Smooth muscle cell (in vitro differentiated cells): ENCODE measurements around the gene MRPL1. TPM values are rescaled to one million over a fixed set of nuclear protein-coding genes. Genes with fewer than 3 reads are reported as not detected.

ENCODE experiments used
- DNase-seq: peaks from one replicate; lab custom pipeline; 2025; ENCODE audit not compliant: unreplicated experiment; lab: John Stamatoyannopoulos, UW
- H2AFZ ChIP-seq: fragments of 200-600 bp; sonication (generic); 2 replicates; pipeline ENCODE4 v1.6.0; 2016; ENCODE audit warnings: antibody characterized with exemption, low read depth, mild to moderate bottlenecking
- H3F3A ChIP-seq: fragments of 200-600 bp; sonication (generic); 2 replicates; pipeline ENCODE4 v1.6.0; 2017; ENCODE audit warnings: antibody characterized with exemption, low read depth
- H3K27ac ChIP-seq: fragments of 200-600 bp; sonication (generic); 2 replicates; pipeline ENCODE4 v1.5.1; 2016; ENCODE audit warnings: low read depth, mild to moderate bottlenecking
- H3K27me3 ChIP-seq: fragments of 200-600 bp; sonication (generic); 2 replicates; pipeline ENCODE4 v1.6.1; 2016; ENCODE audit warnings: low read depth, mild to moderate bottlenecking
- H3K36me3 ChIP-seq: fragments of 200-600 bp; sonication (generic); 2 replicates; pipeline ENCODE4 v1.5.1; 2016; ENCODE audit warnings: low read depth
- H3K4me1 ChIP-seq: fragments of 200-600 bp; sonication (generic); 2 replicates; pipeline ENCODE4 v1.5.1; 2016; ENCODE audit warnings: low read depth
- H3K4me2 ChIP-seq: fragments of 200-600 bp; sonication (generic); 2 replicates; pipeline ENCODE4 v1.6.0; 2016; ENCODE audit warnings: mild to moderate bottlenecking
- H3K4me3 ChIP-seq: fragments of 200-600 bp; sonication (generic); 2 replicates; pipeline ENCODE4 v1.5.1; 2016; ENCODE audit warnings: mild to moderate bottlenecking
- H3K79me2 ChIP-seq: fragments of 200-600 bp; sonication (generic); 2 replicates; pipeline ENCODE4 v1.6.0; 2016; ENCODE audit warnings: low read depth, mild to moderate bottlenecking
- H3K9ac ChIP-seq: fragments of 200-600 bp; sonication (generic); 2 replicates; pipeline ENCODE4 v1.6.0; 2016; ENCODE audit warnings: low read depth
- H3K9me3 ChIP-seq: fragments of 200-600 bp; sonication (generic); replicated peaks from 2 replicates; pipeline ENCODE4 v1.5.1; 2016; ENCODE audit warnings: low read depth
- H4K20me1 ChIP-seq: fragments of 200-600 bp; sonication (generic); 2 replicates; pipeline ENCODE4 v1.6.0; 2016; ENCODE audit warnings: low read depth
- CTCF ChIP-seq: fragments of 200-600 bp; sonication (generic); IDR thresholded peaks from 2 replicates; pipeline ENCODE4 v1.5.1; 2017; ENCODE audit warnings: borderline replicate concordance, mild to moderate bottlenecking, antibody characterized with exemption; ENCODE audit not compliant: insufficient read depth, poor library complexity, severe bottlenecking
- WGBS: methylation state at CpG from one replicate; pipeline ENCODE4 v1.1.7; 2016; ENCODE audit warnings: low lambda C conversion rate; 5-methylcytosine and 5-hydroxymethylcytosine counted together
- polyA plus RNA-seq: library from polyadenylated mRNA; unstranded; fragments of >200 nt; fragmentation: Nextera tagmentation; extraction: Ambion mirVana; gene quantifications from 2 replicates; pipeline ENCODE4 v1.2.1, GENCODE V29; 2016
- total RNA-seq: library from RNA; depleted of rRNA; stranded (reverse); fragments of >200 nt; gene quantifications from 2 replicates; pipeline ENCODE4 v1.2.3, GENCODE V29; 2014

The MRPL1 gene
- total and polyA plus RNA-seq, 2 experiments from 2014 or later, result 20.2 to 31.6 TPM

DNA sequence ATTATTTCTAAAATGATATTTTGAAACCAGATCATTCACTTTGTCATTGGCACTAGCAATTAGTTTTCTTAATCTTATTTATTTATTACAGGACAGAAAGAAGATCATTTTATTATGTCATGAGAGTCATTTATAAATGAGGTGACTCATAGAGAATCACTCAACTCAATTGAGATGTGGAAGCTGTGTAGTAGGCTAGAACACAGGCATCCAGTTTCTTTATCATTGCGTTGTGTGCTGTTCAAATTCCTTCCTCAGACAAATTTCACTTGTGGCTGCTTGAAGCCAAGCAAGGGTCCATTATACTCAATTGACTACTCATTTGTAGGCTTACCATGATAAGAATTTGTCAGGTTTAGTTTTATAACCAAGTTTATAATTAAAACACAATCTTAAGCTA lies 87.6 kb downstream of the MRPL1 start:
- H3K9me3 ChIP-seq, result no peaks in the 10 kb centered on the region
- no peak for TF ChIP-seq CTCF
- H4K20me1 ChIP-seq, result no peaks in the 10 kb centered on the region
- peaks cover 4% of the 10 kb centered on the region for H3K36me3 ChIP-seq
- H3K4me3 ChIP-seq, result no peak overlapping the region
- no peak overlapping the region for H3K27ac ChIP-seq
- WGBS, result 97% methylated on average over 1 of the region's 1 CpG
- no peaks in the 10 kb centered on the region for H3K4me1 ChIP-seq
- no peak overlapping the region for H3K4me2 ChIP-seq
- H3K27me3 ChIP-seq, result no peaks in the 10 kb centered on the region
- H2AFZ ChIP-seq, result no peak overlapping the region
- H3K79me2 ChIP-seq, result no peaks in the 10 kb centered on the region
- no peaks in the 10 kb centered on the region for H3F3A ChIP-seq
- no peak for DNase-seq
- H3K9ac ChIP-seq, result no peak overlapping the region

DNA sequence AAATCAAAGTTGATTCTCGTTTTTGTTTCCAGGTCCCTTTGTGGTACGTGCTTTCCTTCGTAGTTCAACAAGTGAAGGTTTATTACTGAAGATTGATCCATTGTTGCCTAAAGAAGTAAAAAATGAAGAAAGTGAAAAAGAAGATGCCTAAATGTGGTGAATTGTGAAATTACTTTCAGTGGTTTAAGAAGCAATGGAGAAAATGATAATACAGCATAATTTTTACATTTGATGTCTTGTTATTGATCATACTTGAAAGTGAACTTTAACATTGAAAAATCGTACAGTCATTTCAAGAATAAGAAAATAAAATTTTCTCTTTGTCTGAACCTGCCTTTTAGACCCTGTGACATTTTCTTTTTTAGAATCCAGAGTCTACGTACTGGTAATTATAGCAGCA lies 89.8 kb downstream of the MRPL1 start:
- Histone ChIP-seq H3K27ac (no peak overlapping the region), H3F3A (no peaks in the 10 kb centered on the region), H3K9ac (no peak overlapping the region), H3K4me2 (no peak overlapping the region), H3K4me3 (no peak overlapping the region), H3K27me3 (no peaks in the 10 kb centered on the region), H3K36me3 (no peaks in the 10 kb centered on the region), H2AFZ (no peak overlapping the region), H4K20me1 (no peaks in the 10 kb centered on the region), H3K4me1 (no peaks in the 10 kb centered on the region), H3K79me2 (no peaks in the 10 kb centered on the region), H3K9me3 (no peaks in the 10 kb centered on the region)
- DNase-seq, result no peak
- TF ChIP-seq CTCF, result no peak
- WGBS, result 88% methylated on average over 5 of the region's 5 CpGs

- Histone ChIP-seq H3K9me3 (no peaks in the 10 kb centered on the region), H3K4me2 (no peak overlapping the region), H3K9ac (no peak overlapping the region), H2AFZ (no peak overlapping the region), H4K20me1 (no peaks in the 10 kb centered on the region), H3K36me3 (no peaks in the 10 kb centered on the region), H3K27ac (no peak overlapping the region), H3K27me3 (no peaks in the 10 kb centered on the region), H3F3A (no peaks in the 10 kb centered on the region), H3K79me2 (no peaks in the 10 kb centered on the region), H3K4me1 (no peaks in the 10 kb centered on the region), H3K4me3 (no peak overlapping the region)
- TF ChIP-seq CTCF, result no peak
- DNase-seq, result no peak
- WGBS, result 92% methylated on average over 3 of the region's 3 CpGs
Observed at GRCh38 chr4:77954690-77955089, 92.1 kb downstream of the MRPL1 start.

- DNase-seq, result no peak
- no peak overlapping the region for H3K4me2 ChIP-seq
- WGBS, result 91% methylated on average over 5 of the region's 5 CpGs
- no peak overlapping the region for H3K9ac ChIP-seq
- no peaks in the 10 kb centered on the region for H3F3A ChIP-seq
- H4K20me1 ChIP-seq, result no peaks in the 10 kb centered on the region
- no peak overlapping the region for H2AFZ ChIP-seq
- H3K4me1 ChIP-seq, result no peaks in the 10 kb centered on the region
- H3K27ac ChIP-seq, result no peak overlapping the region
- no peaks in the 10 kb centered on the region for H3K79me2 ChIP-seq
- H3K9me3 ChIP-seq, result no peaks in the 10 kb centered on the region
- H3K36me3 ChIP-seq, result no peaks in the 10 kb centered on the region
- TF ChIP-seq CTCF, result no peak
- no peak overlapping the region for H3K4me3 ChIP-seq
- H3K27me3 ChIP-seq, result no peaks in the 10 kb centered on the region
Observed at GRCh38 chr4:77956917-77957316, 94.3 kb downstream of the MRPL1 start.
